ENCODE results near the gene CRHR2.

The CRHR2 gene

GRCh38 chr7:30618080-30618676 is 64.1 kb downstream of the CRHR2 start:
- no peak for DNase-seq (ENCODE audit: low read depth)

DNA sequence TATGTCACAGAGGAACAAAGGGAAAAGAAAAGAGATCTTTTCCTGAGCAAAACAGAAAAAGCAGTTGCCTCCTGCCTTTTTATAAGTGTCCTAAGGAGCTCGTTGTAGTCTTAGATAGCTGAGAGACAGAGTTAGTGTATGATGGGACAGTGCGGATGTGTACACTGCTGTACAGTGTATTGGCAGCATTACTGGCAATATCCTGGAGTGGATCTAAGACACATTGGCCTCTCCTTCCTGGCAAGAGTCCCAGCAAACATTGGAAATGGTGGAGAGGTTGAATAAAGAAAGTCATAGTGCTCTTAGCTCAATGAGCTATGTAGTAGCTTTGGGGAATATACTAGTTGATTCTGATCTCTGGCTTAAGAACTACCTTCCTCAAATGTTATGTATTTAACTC is 64.9 kb downstream of the CRHR2 start:
- DNase-seq (ENCODE audit: low read depth): no peak

DNA sequence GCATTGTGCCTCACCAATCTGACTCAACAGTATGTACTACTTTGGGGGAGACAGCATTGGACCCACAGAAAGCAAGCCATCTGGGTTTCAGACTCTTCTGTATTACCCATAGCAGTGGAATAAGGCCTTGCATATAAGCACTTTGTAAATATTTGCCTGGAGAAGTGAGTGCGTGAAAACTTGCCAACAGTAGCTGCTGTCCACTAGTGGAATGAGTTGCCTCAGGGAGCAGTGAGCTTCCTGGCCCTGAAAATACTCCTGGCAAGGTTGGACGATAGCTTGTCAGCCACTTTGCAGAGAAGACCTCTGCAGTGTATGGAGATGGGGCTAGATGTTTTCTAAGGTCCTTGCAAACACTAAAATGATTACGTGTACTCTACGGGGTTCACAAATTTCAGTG is 65.9 kb downstream of the CRHR2 start:
- no peak for DNase-seq (ENCODE audit: low read depth)

DNA sequence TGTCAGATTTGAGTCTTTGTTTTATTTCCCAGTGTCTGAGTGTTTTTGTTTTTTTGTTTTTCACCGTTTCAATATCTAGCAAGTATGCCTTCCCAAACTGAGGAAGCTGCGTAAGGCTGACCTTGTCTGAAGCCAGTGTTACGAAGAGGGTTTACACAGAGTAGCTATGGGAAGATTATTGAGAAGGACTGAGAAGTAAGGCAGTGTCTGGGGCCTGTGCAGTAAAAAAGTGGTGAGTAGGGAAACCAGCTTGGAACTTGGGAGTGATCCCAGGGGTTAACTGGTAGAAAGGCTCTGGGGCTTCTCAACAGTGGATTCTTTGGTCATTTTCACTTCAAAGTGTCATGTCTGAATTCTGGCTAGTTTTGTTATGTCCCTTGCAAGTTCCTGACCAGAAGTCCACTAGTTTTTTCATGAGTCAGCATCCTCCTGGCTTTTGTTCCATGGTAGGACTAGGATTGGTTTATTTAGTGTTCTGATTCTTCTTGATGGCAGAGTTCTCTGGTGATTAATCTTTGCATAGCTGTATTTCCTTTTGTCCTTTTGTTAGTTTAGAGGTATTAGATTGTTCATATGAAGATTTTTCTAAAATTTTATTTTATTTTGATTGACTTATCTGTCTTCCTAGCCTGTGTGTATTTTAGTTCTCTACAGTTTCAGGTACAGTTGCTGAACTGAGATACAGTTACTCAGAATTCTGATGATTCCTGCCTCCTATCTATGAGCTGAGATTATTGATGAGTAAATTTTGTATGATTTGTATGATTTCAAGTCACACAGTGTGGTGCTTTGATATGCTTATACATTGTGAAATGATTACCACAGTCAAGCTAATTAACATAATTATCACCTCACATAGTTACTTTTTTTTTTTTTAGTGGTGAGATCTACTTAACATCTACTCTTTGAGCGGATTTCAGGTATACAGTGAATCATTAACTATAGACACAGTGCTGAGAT is 68.6 kb downstream of the CRHR2 start:
- DNase-seq (ENCODE audit: low read depth): no peak

DNA sequence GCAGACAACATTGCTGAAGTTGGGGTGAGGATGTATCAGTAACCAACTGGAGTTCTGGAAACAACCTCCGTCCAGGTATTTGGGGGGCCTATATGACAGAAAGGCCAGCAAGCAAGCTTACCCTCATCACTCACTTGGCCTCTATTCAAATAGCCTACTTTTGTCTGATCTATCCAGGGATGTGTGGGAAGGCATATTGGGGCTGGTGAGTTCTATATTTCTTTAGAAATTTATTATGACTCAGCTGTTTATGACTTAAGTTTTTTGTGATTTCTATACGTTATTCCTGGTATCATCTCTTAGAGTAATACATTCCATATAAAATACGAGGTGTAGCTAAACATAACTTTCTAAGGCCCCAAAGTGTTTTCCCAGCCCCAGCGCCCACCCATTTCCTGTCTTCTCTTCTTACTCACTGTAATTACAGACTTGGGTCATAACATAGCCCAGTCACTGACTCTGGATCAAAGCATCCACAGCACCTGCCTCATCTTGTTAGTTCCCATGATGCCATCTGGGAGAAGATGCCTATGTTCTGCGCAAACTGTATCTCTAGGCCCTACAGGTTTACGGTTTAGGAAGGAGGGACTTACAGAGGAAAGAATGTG is 69.5 kb downstream of the CRHR2 start:
- DNase-seq (ENCODE audit: low read depth): no peak

- DNase-seq (ENCODE audit: low read depth): no peak
These were observed 76.4 kb downstream of the CRHR2 start for GRCh38 chr7:30605832-30606231.

DNA sequence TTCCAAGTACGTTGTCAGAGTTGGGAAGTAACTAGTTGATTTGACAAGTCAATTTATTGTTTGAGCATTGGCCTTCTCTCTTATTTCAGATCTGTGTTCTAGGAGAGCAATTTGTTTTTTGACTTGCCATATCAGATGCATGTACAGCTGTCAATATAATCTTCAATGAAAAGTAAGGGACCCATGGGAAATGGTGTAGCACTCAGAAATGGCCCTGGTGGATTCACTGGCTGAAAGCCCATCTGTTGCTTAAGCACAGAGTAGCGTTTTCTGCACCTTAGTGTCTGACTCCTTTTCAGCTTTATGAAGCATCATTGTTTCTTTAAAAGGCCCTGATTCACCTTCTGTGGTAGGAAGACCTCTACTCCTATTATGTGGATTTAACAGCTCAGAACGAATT is 77.4 kb downstream of the CRHR2 start:
- no peak for DNase-seq (ENCODE audit: low read depth)

Data from stimulated activated CD8-positive, alpha-beta memory T cell treated with anti-CD3 and anti-CD28 coated beads, Interleukin-15, amount 100 ng/mL, for 24 hours (primary cell).